ENCODE measurements around the gene POTEB.
"Not testable (repeated sequence)": the region's sequence is repeated elsewhere in the genome, so short reads cannot be mapped to it uniquely, and the experiment has no call there.

DNA sequence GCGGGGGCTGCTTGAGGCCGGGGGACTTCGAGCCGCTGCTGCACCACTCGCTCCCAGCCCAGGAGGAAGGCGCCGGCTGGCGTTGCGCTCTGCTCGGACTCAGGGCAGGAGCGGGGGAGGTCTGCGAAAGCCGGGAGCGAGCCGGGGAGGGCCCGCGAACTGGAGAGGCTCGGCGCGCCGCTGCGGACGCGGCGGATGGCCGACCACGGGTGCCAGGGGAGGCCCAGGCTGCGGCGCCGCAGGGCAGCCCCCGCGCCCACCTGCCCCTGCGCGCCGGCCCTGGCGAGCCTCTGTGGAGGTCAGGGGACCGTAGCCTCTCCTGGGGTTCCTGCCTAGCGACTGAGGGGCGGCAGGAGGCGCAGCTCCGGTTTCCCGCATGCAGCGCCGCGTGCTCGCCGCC is 12.0 kb upstream of the POTEB start:
- TF ChIP-seq CTCF, POLR2AphosphoS5, POLR2A (IDR thresholded peaks at IDR 0.05): not testable (repeated sequence)
